HepG2 (cell line): Measurements from ENCODE around the gene MEX3A. TPM values are rescaled to one million over a fixed set of nuclear protein-coding genes. Genes with fewer than 3 reads are reported as not detected.

Experiments used
- ATRX ChIP-seq: sonication (generic); formaldehyde crosslinking; IDR thresholded peaks from 2 replicates; pipeline ENCODE4 v1.4.0; 2020; ENCODE audit warnings: missing genetic modification reagents, borderline replicate concordance
- FOXP4 ChIP-seq: sonication (generic); formaldehyde crosslinking; IDR thresholded peaks from 2 replicates; pipeline ENCODE4 v1.4.0; 2020; ENCODE audit warnings: missing genetic modification reagents
- HDAC1 ChIP-seq: sonication (generic); formaldehyde crosslinking; IDR thresholded peaks from 2 replicates; pipeline ENCODE4 v1.5.1; 2020; ENCODE audit warnings: mild to moderate bottlenecking, missing genetic modification reagents
- HNRNPH1 ChIP-seq: fragments of 200-400 bp; formaldehyde crosslinking; optimal IDR thresholded peaks from 2 replicates; pipeline ENCODE3; 2017; ENCODE audit warnings: mild to moderate bottlenecking, low read depth, low read length
- IRF1 ChIP-seq: sonication (generic); formaldehyde crosslinking; IDR thresholded peaks from 2 replicates; pipeline ENCODE4 v1.4.0; 2020; ENCODE audit warnings: low read depth, mild to moderate bottlenecking, missing genetic modification reagents
- KDM4B ChIP-seq: sonication (generic); formaldehyde crosslinking; IDR thresholded peaks from 2 replicates; pipeline ENCODE4 v1.4.0; 2020; ENCODE audit warnings: missing genetic modification reagents
- KLF15 ChIP-seq: sonication (generic); formaldehyde crosslinking; IDR thresholded peaks from 2 replicates; pipeline ENCODE4 v1.8.1; 2023; ENCODE audit warnings: borderline replicate concordance, mild to moderate bottlenecking, inconsistent platforms, missing genetic modification reagents, mixed read lengths
- MEIS1 ChIP-seq: sonication (generic); formaldehyde crosslinking; IDR thresholded peaks from 2 replicates; pipeline ENCODE4 v1.9.0; 2021; ENCODE audit warnings: mild to moderate bottlenecking, missing genetic modification reagents, moderate library complexity, borderline replicate concordance
- NRL ChIP-seq: sonication (generic); formaldehyde crosslinking; IDR thresholded peaks from 2 replicates; pipeline ENCODE4 v1.5.0; 2020; ENCODE audit warnings: missing genetic modification reagents, mild to moderate bottlenecking, moderate library complexity, borderline replicate concordance
- SNAI1 ChIP-seq: sonication (generic); formaldehyde crosslinking; IDR thresholded peaks from 2 replicates; pipeline ENCODE4 v1.5.0; 2020; ENCODE audit warnings: mild to moderate bottlenecking, missing genetic modification reagents, borderline replicate concordance
- ZNF224 ChIP-seq: sonication (generic); formaldehyde crosslinking; IDR thresholded peaks from 2 replicates; pipeline ENCODE4 v1.5.0; 2020; ENCODE audit warnings: mild to moderate bottlenecking, missing genetic modification reagents
- ZNF251 ChIP-seq: sonication (generic); formaldehyde crosslinking; IDR thresholded peaks from 2 replicates; pipeline ENCODE4 v1.9.0; 2021; ENCODE audit warnings: mild to moderate bottlenecking, missing genetic modification reagents
- ZNF253 ChIP-seq: sonication (generic); formaldehyde crosslinking; IDR thresholded peaks from 2 replicates; pipeline ENCODE4 v1.8.0; 2022; ENCODE audit warnings: mild to moderate bottlenecking, missing genetic modification reagents, borderline replicate concordance
- ZNF549 ChIP-seq: sonication (generic); formaldehyde crosslinking; IDR thresholded peaks from 2 replicates; pipeline ENCODE4 v1.5.0; 2020; ENCODE audit warnings: missing genetic modification reagents
- ZNF552 ChIP-seq: sonication (generic); formaldehyde crosslinking; IDR thresholded peaks from 2 replicates; pipeline ENCODE4 v1.9.0; 2022; ENCODE audit warnings: missing genetic modification reagents, mild to moderate bottlenecking, borderline replicate concordance
- ZSCAN12 ChIP-seq: sonication (generic); formaldehyde crosslinking; IDR thresholded peaks from 2 replicates; pipeline ENCODE4 v1.9.0; 2021; ENCODE audit warnings: mild to moderate bottlenecking, missing genetic modification reagents
- polyA plus RNA-seq, 8 experiments: library from polyadenylated mRNA; depleted of rRNA in 3 of 8; stranded (reverse) in 7 of 8; unstranded in 1 of 8; fragments of >200 nt; fragmentation: Illumina TruSeq in 4 of 8; extraction: Trizol in 4 of 8; gene quantifications; 2 replicates each; pipeline versions ENCODE4 v1.2.1 to v1.2.3, GENCODE V29; 2011 to 2016; ENCODE audit warnings: low read depth in 4 of 8, missing spikeins in 1 of 8, mixed read lengths in 1 of 8; ENCODE audit not compliant: insufficient read depth in 1 of 8
- total RNA-seq, 5 experiments: library from RNA; depleted of rRNA; stranded (reverse); fragments of >200 nt; fragmentation: Illumina TruSeq; extraction: Trizol; gene quantifications; 2 replicates each; pipeline ENCODE4 v1.2.3, GENCODE V29; 2016; ENCODE audit warnings: low read depth in 1 of 5
- TF ChIP-seq, protein P1 (sequence below): sonication (generic); formaldehyde crosslinking; IDR thresholded peaks from 2 replicates; pipeline ENCODE4 v1.5.0; 2020; ENCODE audit warnings: missing genetic modification reagents
- TF ChIP-seq, protein P2 (sequence below): sonication (generic); formaldehyde crosslinking; IDR thresholded peaks from 2 replicates; pipeline ENCODE4 v1.5.0; 2020; ENCODE audit warnings: mild to moderate bottlenecking, missing genetic modification reagents, borderline replicate concordance
- TF ChIP-seq, protein P3 (sequence below): sonication (generic); formaldehyde crosslinking; IDR thresholded peaks from 2 replicates; pipeline ENCODE4 v1.5.1; 2020; ENCODE audit warnings: missing genetic modification reagents, mild to moderate bottlenecking, borderline replicate concordance

Gene MEX3A
- total and polyA plus RNA-seq, 2 of the 13 experiments (the other 11 are each of a cell fraction or from before 2014, with no cell fraction given), result 7.6 to 9.1 TPM

- TF ChIP-seq, protein P1, sequence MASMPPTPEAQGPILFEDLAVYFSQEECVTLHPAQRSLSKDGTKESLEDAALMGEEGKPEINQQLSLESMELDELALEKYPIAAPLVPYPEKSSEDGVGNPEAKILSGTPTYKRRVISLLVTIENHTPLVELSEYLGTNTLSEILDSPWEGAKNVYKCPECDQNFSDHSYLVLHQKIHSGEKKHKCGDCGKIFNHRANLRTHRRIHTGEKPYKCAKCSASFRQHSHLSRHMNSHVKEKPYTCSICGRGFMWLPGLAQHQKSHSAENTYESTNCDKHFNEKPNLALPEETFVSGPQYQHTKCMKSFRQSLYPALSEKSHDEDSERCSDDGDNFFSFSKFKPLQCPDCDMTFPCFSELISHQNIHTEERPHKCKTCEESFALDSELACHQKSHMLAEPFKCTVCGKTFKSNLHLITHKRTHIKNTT (CRISPR knock-in tag), result no peak
- TF ChIP-seq FOXP4 (CRISPR knock-in tag) (no peak), MEIS1 (CRISPR knock-in tag) (no peak), ZNF253 (CRISPR knock-in tag) (0 out of 2 replicates have a peak, but pooled peaks have one; percentile 45), ZNF549 (CRISPR knock-in tag) (no peak), IRF1 (CRISPR knock-in tag) (no peak), NRL (no peak), KDM4B (CRISPR knock-in tag) (peak; percentile 77; the same call in 1 of the 2 replicates), ZSCAN12 (CRISPR knock-in tag) (no peak), HDAC1 (CRISPR knock-in tag) (no peak), KLF15 (CRISPR knock-in tag) (no peak), ZNF552 (CRISPR knock-in tag) (no peak), ATRX (CRISPR knock-in tag) (no peak), ZNF224 (CRISPR knock-in tag) (no peak), ZNF251 (CRISPR knock-in tag) (no peak), HNRNPH1 (no peak), SNAI1 (no peak)
- TF ChIP-seq, protein P2, sequence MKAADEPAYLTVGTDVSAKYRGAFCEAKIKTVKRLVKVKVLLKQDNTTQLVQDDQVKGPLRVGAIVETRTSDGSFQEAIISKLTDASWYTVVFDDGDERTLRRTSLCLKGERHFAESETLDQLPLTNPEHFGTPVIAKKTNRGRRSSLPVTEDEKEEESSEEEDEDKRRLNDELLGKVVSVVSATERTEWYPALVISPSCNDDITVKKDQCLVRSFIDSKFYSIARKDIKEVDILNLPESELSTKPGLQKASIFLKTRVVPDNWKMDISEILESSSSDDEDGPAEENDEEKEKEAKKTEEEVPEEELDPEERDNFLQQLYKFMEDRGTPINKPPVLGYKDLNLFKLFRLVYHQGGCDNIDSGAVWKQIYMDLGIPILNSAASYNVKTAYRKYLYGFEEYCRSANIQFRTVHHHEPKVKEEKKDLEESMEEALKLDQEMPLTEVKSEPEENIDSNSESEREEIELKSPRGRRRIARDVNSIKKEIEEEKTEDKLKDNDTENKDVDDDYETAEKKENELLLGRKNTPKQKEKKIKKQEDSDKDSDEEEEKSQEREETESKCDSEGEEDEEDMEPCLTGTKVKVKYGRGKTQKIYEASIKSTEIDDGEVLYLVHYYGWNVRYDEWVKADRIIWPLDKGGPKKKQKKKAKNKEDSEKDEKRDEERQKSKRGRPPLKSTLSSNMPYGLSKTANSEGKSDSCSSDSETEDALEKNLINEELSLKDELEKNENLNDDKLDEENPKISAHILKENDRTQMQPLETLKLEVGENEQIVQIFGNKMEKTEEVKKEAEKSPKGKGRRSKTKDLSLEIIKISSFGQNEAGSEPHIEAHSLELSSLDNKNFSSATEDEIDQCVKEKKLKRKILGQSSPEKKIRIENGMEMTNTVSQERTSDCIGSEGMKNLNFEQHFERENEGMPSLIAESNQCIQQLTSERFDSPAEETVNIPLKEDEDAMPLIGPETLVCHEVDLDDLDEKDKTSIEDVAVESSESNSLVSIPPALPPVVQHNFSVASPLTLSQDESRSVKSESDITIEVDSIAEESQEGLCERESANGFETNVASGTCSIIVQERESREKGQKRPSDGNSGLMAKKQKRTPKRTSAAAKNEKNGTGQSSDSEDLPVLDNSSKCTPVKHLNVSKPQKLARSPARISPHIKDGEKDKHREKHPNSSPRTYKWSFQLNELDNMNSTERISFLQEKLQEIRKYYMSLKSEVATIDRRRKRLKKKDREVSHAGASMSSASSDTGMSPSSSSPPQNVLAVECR (CRISPR knock-in tag), result no peak; the same call in 1 of the 2 replicates
- TF ChIP-seq, protein P3, sequence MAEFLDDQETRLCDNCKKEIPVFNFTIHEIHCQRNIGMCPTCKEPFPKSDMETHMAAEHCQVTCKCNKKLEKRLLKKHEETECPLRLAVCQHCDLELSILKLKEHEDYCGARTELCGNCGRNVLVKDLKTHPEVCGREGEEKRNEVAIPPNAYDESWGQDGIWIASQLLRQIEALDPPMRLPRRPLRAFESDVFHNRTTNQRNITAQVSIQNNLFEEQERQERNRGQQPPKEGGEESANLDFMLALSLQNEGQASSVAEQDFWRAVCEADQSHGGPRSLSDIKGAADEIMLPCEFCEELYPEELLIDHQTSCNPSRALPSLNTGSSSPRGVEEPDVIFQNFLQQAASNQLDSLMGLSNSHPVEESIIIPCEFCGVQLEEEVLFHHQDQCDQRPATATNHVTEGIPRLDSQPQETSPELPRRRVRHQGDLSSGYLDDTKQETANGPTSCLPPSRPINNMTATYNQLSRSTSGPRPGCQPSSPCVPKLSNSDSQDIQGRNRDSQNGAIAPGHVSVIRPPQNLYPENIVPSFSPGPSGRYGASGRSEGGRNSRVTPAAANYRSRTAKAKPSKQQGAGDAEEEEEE (CRISPR knock-in tag), result no peak
Observed at GRCh38 chr1:156096640-156097391, 14.6 kb upstream of the MEX3A start (continued).
